GM23338 (cell line): ENCODE data around the gene KRTAP19-1. TPM values are rescaled to one million over a fixed set of nuclear protein-coding genes. Genes with fewer than 3 reads are reported as not detected.
A peak's percentile ranks its signal among the peaks of the same experiment; 100 is the strongest.

Source experiments
- ATAC-seq: fragments of 200-7000 bp; cut with Tn5 transposase; 3 replicates; pipeline ENCODE4 v1.9.1; 2020
- DNase-seq: peaks from one replicate; pipeline ENCODE4 v3.0.0-alpha.2; 2015; ENCODE audit warnings: low spot score
- H2AFZ ChIP-seq: fragments of 200-600 bp; sonication (generic); 2 replicates; pipeline ENCODE4 v1.8.0; 2016; ENCODE audit warnings: antibody characterized with exemption, mild to moderate bottlenecking, moderate library complexity
- H3F3A ChIP-seq: fragments of 200-600 bp; sonication (generic); replicated peaks from 2 replicates; pipeline ENCODE4 v1.8.0; 2017; ENCODE audit warnings: antibody characterized with exemption, mixed run types, low read depth
- H3K27ac ChIP-seq: fragments of 200-600 bp; sonication (generic); 2 replicates; pipeline ENCODE4 v1.6.1; 2016; ENCODE audit warnings: low read depth
- H3K27me3 ChIP-seq: fragments of 200-600 bp; sonication (generic); 2 replicates; pipeline ENCODE4 v1.8.0; 2016; ENCODE audit warnings: mild to moderate bottlenecking, mixed run types, moderate library complexity; ENCODE audit not compliant: insufficient read depth
- H3K36me3 ChIP-seq: fragments of 200-600 bp; sonication (generic); 2 replicates; pipeline ENCODE4 v1.8.0; 2016; ENCODE audit warnings: mild to moderate bottlenecking; ENCODE audit not compliant: insufficient read depth
- H3K4me1 ChIP-seq: fragments of 200-600 bp; sonication (generic); 2 replicates; pipeline ENCODE4 v1.8.0; 2016; ENCODE audit warnings: mild to moderate bottlenecking, moderate library complexity; ENCODE audit not compliant: insufficient read depth
- H3K4me2 ChIP-seq: fragments of 200-600 bp; sonication (generic); 2 replicates; pipeline ENCODE4 v1.7.1; 2017; ENCODE audit warnings: mixed run types
- H3K4me3 ChIP-seq: fragments of 200-600 bp; sonication (generic); 2 replicates; pipeline ENCODE4 v1.6.1; 2016; ENCODE audit warnings: mixed run types
- H3K79me2 ChIP-seq: fragments of 200-600 bp; sonication (generic); replicated peaks from 2 replicates; pipeline ENCODE4 v1.8.0; 2017; ENCODE audit warnings: mild to moderate bottlenecking; ENCODE audit not compliant: insufficient read depth
- H3K9me2 ChIP-seq: fragments of 200-600 bp; sonication (generic); 2 replicates; pipeline ENCODE4 v1.8.0; 2017; ENCODE audit not compliant: insufficient read depth
- H4K20me1 ChIP-seq: fragments of 200-600 bp; sonication (generic); replicated peaks from 2 replicates; pipeline ENCODE4 v1.8.0; 2017; ENCODE audit warnings: mild to moderate bottlenecking; ENCODE audit not compliant: insufficient read depth
- H3K27ac Mint-ChIP-seq: 2 replicates; pipeline ENCODE4 v1.8.0; 2020; ENCODE audit warnings: inconsistent platforms, mild to moderate bottlenecking, moderate library complexity, mixed read lengths
- H3K27me3 Mint-ChIP-seq: 3 replicates; pipeline ENCODE4 v1.8.0; 2022; ENCODE audit warnings: low read depth, mild to moderate bottlenecking, moderate library complexity, mixed read lengths, inconsistent platforms; ENCODE audit not compliant: insufficient read depth, poor library complexity
- H3K36me3 Mint-ChIP-seq: 3 replicates; pipeline ENCODE4 v1.8.0; 2021; ENCODE audit warnings: low read depth, mild to moderate bottlenecking, inconsistent platforms, moderate library complexity, mixed read lengths
- H3K4me1 Mint-ChIP-seq: 3 replicates; pipeline ENCODE4 v1.8.0; 2020; ENCODE audit warnings: mild to moderate bottlenecking, inconsistent platforms, mixed read lengths
- H3K4me3 Mint-ChIP-seq: 3 replicates; pipeline ENCODE4 v1.8.0; 2021; ENCODE audit warnings: moderate library complexity, mild to moderate bottlenecking, inconsistent platforms, mixed read lengths
- H3K9me3 Mint-ChIP-seq: 3 replicates; pipeline ENCODE4 v1.8.0; 2020; ENCODE audit warnings: moderate library complexity, mild to moderate bottlenecking, inconsistent platforms, mixed read lengths
- CREB1 ChIP-seq: fragments of 250-450 bp; sonication (Bioruptor Pico); IDR thresholded peaks from 2 replicates; pipeline ENCODE4 v1.5.0; 2020; ENCODE audit warnings: low read depth, mild to moderate bottlenecking, moderate library complexity
- ETS1 ChIP-seq: IDR thresholded peaks from 2 replicates; pipeline ENCODE4 v1.6.1; 2016; ENCODE audit warnings: antibody characterized with exemption
- EZH2 ChIP-seq: fragments of 200-600 bp; sonication (generic); IDR thresholded peaks from one replicate; pipeline ENCODE4 v1.8.0; 2017; ENCODE audit warnings: antibody characterized with exemption, mild to moderate bottlenecking, low read depth; ENCODE audit not compliant: unreplicated experiment
- EZH2phosphoT487 ChIP-seq: fragments of 200-600 bp; sonication (generic); IDR thresholded peaks from one replicate; pipeline ENCODE4 v1.8.1; 2018; ENCODE audit warnings: antibody characterized with exemption; ENCODE audit not compliant: unreplicated experiment
- JUNB ChIP-seq: IDR thresholded peaks from one replicate; pipeline ENCODE4 v1.6.1; 2016; ENCODE audit warnings: antibody characterized with exemption; ENCODE audit not compliant: unreplicated experiment
- NANOG ChIP-seq: IDR thresholded peaks from 2 replicates; pipeline ENCODE4 v1.6.1; 2016; ENCODE audit warnings: antibody characterized with exemption, borderline replicate concordance
- REST ChIP-seq: IDR thresholded peaks from one replicate; pipeline ENCODE4 v1.6.1; 2018; ENCODE audit warnings: antibody characterized with exemption; ENCODE audit not compliant: unreplicated experiment
- STAT1 ChIP-seq: IDR thresholded peaks from one replicate; pipeline ENCODE4 v1.6.1; 2016; ENCODE audit warnings: antibody characterized with exemption; ENCODE audit not compliant: unreplicated experiment
- ZNF114 ChIP-seq: fragments of 250-450 bp; sonication (Bioruptor Pico); IDR thresholded peaks from 2 replicates; pipeline ENCODE4 v1.5.0; 2020; ENCODE audit warnings: mild to moderate bottlenecking, moderate library complexity
- ZNF462 ChIP-seq: fragments of 250-450 bp; sonication (Bioruptor Pico); IDR thresholded peaks from 2 replicates; pipeline ENCODE4 v1.5.0; 2020; ENCODE audit warnings: mild to moderate bottlenecking, moderate library complexity
- polyA plus RNA-seq: library from polyadenylated mRNA; unstranded; fragments of >200 nt; fragmentation: Nextera tagmentation; extraction: Ambion mirVana; gene quantifications from 2 replicates; pipeline ENCODE4 v1.2.1, GENCODE V29; 2016
- total RNA-seq: library from RNA; depleted of rRNA; stranded (reverse); fragments of >200 nt; shearing (Covaris generic); gene quantifications from 2 replicates; pipeline ENCODE4 v1.2.3, GENCODE V29; 2014

The KRTAP19-1 gene
- total and polyA plus RNA-seq, 2 experiments from 2014 or later, result not detected

DNA sequence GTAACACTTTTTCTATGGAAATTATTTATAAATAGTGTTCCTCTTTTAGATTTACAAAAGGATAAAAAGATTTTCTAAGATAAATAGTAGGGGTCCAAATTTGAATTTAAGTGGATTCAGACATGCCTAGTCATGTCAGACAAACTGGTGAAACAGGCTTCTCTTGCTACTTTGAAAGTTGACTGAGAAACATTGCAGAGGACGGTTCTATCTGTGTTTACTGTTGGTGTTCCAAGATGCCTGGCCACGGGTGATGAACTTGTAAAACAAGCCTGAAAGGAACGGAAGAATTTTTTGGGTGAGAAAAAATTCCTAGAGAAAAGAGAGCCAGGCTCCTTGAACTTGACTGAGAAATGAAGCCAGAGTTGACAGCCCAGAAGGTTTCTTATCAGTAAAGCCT is 2.2 kb downstream of the KRTAP19-1 start:
- H3K4me3 ChIP-seq, result no peak overlapping the region
- TF ChIP-seq NANOG (no peak), EZH2 (no peak), EZH2phosphoT487 (no peak)
- no peaks in the 10 kb centered on the region for H3K36me3 Mint-ChIP-seq
- H3K36me3 ChIP-seq, result no peaks in the 10 kb centered on the region
- H3K27ac ChIP-seq, result no peak overlapping the region
- H3K4me1 ChIP-seq, result no peaks in the 10 kb centered on the region
- H3F3A ChIP-seq, result no peaks in the 10 kb centered on the region
- H2AFZ ChIP-seq, result no peak overlapping the region; the same call in 1 of the 2 replicates
- no peaks in the 10 kb centered on the region for H3K27me3 ChIP-seq
- H3K4me2 ChIP-seq, result no peak overlapping the region
- no peaks in the 10 kb centered on the region for H3K9me2 ChIP-seq
- H3K4me1 Mint-ChIP-seq, result peaks cover 3% of the 10 kb centered on the region; the same call in 2 of the 3 replicates
- no peak for ATAC-seq
- no peak overlapping the region for H3K4me3 Mint-ChIP-seq
- DNase-seq, result no peak
- H4K20me1 ChIP-seq, result no peaks in the 10 kb centered on the region
- H3K27me3 Mint-ChIP-seq, result no peaks in the 10 kb centered on the region
- H3K27ac Mint-ChIP-seq, result peak overlapping the region; percentile 7; the same call in 1 of the 2 replicates
- no peaks in the 10 kb centered on the region for H3K9me3 Mint-ChIP-seq
- no peaks in the 10 kb centered on the region for H3K79me2 ChIP-seq

- no peaks in the 10 kb centered on the region for H3K79me2 ChIP-seq
- ATAC-seq (no peak), DNase-seq (no peak)
- no peak overlapping the region for H3K4me2 ChIP-seq
- H3K4me1 ChIP-seq, result no peaks in the 10 kb centered on the region
- Mint-ChIP-seq H3K4me3 (no peak overlapping the region), H3K27ac (no peak overlapping the region), H3K9me3 (no peaks in the 10 kb centered on the region; the same call in 2 of the 3 replicates), H3K27me3 (peaks cover 1% of the 10 kb centered on the region), H3K4me1 (no peaks in the 10 kb centered on the region), H3K36me3 (no peaks in the 10 kb centered on the region)
- H3K9me2 ChIP-seq, result no peaks in the 10 kb centered on the region
- H3F3A ChIP-seq, result no peaks in the 10 kb centered on the region
- no peak overlapping the region for H3K27ac ChIP-seq
- H3K36me3 ChIP-seq, result no peaks in the 10 kb centered on the region
- H3K27me3 ChIP-seq, result no peaks in the 10 kb centered on the region
- no peak overlapping the region for H2AFZ ChIP-seq
- H3K4me3 ChIP-seq, result no peak overlapping the region
- H4K20me1 ChIP-seq, result no peaks in the 10 kb centered on the region
- TF ChIP-seq JUNB, result no peak
- TF ChIP-seq ETS1, result no peak
- TF ChIP-seq REST, result no peak
- TF ChIP-seq STAT1, result no peak
- TF ChIP-seq ZNF114, result no peak
- no peak for TF ChIP-seq EZH2
- TF ChIP-seq ZNF462 (CRISPR knock-in tag), result no peak
- no peak for TF ChIP-seq EZH2phosphoT487
- TF ChIP-seq CREB1 (CRISPR knock-in tag), result no peak
Measured at GRCh38 chr21:30468900-30469714, 11.1 kb downstream of the KRTAP19-1 start.
